Activated effector memory CD4-positive, alpha-beta T cell treated with anti-CD3 and anti-CD28 coated beads, Interleukin-2, amount 50 U/mL, for 16 hours (primary cell): Measurements from ENCODE around the gene AMBP.
"Not testable (repeated sequence)": the region's sequence is repeated elsewhere in the genome, so short reads cannot be mapped to it uniquely, and the experiment has no call there.

Experiments used
- DNase-seq: peaks from one replicate; pipeline ENCODE4 v3.0.0-alpha.2; 2020

The AMBP gene

GRCh38 chr9:114091711-114092110, 13.6 kb upstream of the AMBP start:
- peak; percentile 42 for DNase-seq

- peak; percentile 5 for DNase-seq
Measured at GRCh38 chr9:114090798-114091197, 12.7 kb upstream of the AMBP start.

- no peak for DNase-seq
Measured at GRCh38 chr9:114089206-114089840, 11.2 kb upstream of the AMBP start.

GRCh38 chr9:114088571-114089170, 10.6 kb upstream of the AMBP start:
- DNase-seq, result peak; percentile 33

- DNase-seq, result no peak
Measured at GRCh38 chr9:114087721-114088120, 9.6 kb upstream of the AMBP start.

- DNase-seq, result no peak
Measured at GRCh38 chr9:114086607-114087006, 8.5 kb upstream of the AMBP start.

- DNase-seq, result no peak
Measured at GRCh38 chr9:114086009-114086408, 7.9 kb upstream of the AMBP start.

- DNase-seq, result no peak
Measured at GRCh38 chr9:114085387-114085789, 7.3 kb upstream of the AMBP start.

GRCh38 chr9:114084282-114085073, 6.4 kb upstream of the AMBP start:
- no peak for DNase-seq

- no peak for DNase-seq
Measured at GRCh38 chr9:114083666-114084065, 5.6 kb upstream of the AMBP start.

- not testable (repeated sequence) for DNase-seq
Measured at GRCh38 chr9:114082763-114083412, 4.8 kb upstream of the AMBP start.

- peak; percentile 90 for DNase-seq
Measured at GRCh38 chr9:114082017-114082762, 4.1 kb upstream of the AMBP start.

- no peak for DNase-seq
Measured at GRCh38 chr9:114081441-114082016, 3.4 kb upstream of the AMBP start.

- no peak for DNase-seq
Measured at GRCh38 chr9:114080773-114081440, 2.8 kb upstream of the AMBP start.

- DNase-seq, result no peak
Measured at GRCh38 chr9:114080195-114080772, 2.2 kb upstream of the AMBP start.

GRCh38 chr9:114078781-114079156, 669 bp upstream of the AMBP start:
- DNase-seq, result peak; percentile 6

GRCh38 chr9:114077162-114077837, 800 bp downstream of the AMBP start:
- peak; percentile 50 for DNase-seq

GRCh38 chr9:114076237-114077161, 1.6 kb downstream of the AMBP start:
- DNase-seq, result peak; percentile 54

GRCh38 chr9:114075602-114076001, 2.5 kb downstream of the AMBP start:
- peak; percentile 27 for DNase-seq
